Liver (tissue), 9 donors: Measurements from ENCODE around the gene ARHGAP12. TPM values are rescaled to one million over a fixed set of nuclear protein-coding genes. Genes with fewer than 3 reads are reported as not detected.

Experiments used
- DNase-seq: peaks from one replicate; pipeline ENCODE4 v3.0.0-alpha.2; 2017; ENCODE audit warnings: low spot score
- H3K27ac ChIP-seq, 2 donors: one replicate each; pipeline ENCODE4 v1.7.0; 2013; ENCODE audit warnings: inconsistent platforms in 2 of 2, low read length in 2 of 2, control low read depth in 1 of 2, low read depth in 1 of 2, mild to moderate bottlenecking in 1 of 2
- H3K27me3 ChIP-seq, 4 donors: one replicate each; pipeline versions ENCODE4 v1.6.1 to v1.7.0; 2013; ENCODE audit warnings: low read length in 3 of 4, inconsistent platforms in 1 of 4, mild to moderate bottlenecking in 1 of 4, moderate library complexity in 1 of 4; ENCODE audit not compliant: control insufficient read depth in 4 of 4, insufficient read depth in 4 of 4
- H3K36me3 ChIP-seq, 4 donors: one replicate each; pipeline versions ENCODE4 v1.6.1 to v1.7.0; 2013; ENCODE audit warnings: low read length in 3 of 4, mild to moderate bottlenecking in 3 of 4, low read depth in 1 of 4, moderate library complexity in 1 of 4; ENCODE audit not compliant: control insufficient read depth in 4 of 4, insufficient read depth in 3 of 4
- H3K4me1 ChIP-seq, 4 donors: one replicate each; pipeline versions ENCODE4 v1.6.1 to v1.7.0; 2013; ENCODE audit warnings: low read length in 3 of 4, mild to moderate bottlenecking in 3 of 4, moderate library complexity in 1 of 4; ENCODE audit not compliant: control insufficient read depth in 4 of 4, insufficient read depth in 4 of 4
- H3K4me3 ChIP-seq, 3 donors: one replicate each; pipeline versions ENCODE4 v1.6.1 to v1.7.0; 2013; ENCODE audit warnings: low read length in 3 of 3, control low read depth in 1 of 3, low read depth in 1 of 3, mild to moderate bottlenecking in 1 of 3
- H3K9ac ChIP-seq, 2 donors: one replicate each; pipeline ENCODE4 v1.7.0; 2013; ENCODE audit warnings: low read length in 2 of 2, mild to moderate bottlenecking in 2 of 2, moderate library complexity in 2 of 2, control low read depth in 1 of 2, low read depth in 1 of 2
- H3K9me3 ChIP-seq, 4 donors: one replicate each; pipeline versions ENCODE4 v1.6.1 to v1.7.0; 2013; ENCODE audit warnings: low read length in 3 of 4; ENCODE audit not compliant: control insufficient read depth in 4 of 4
- EGR1 ChIP-seq, 2 donors: IDR thresholded peaks; 2 replicates each; pipeline ENCODE4 v1.6.1; 2016 to 2018; ENCODE audit warnings: antibody characterized with exemption in 2 of 2, low read depth in 2 of 2
- FOXA1 ChIP-seq: IDR thresholded peaks from 2 replicates; pipeline ENCODE4 v1.6.1; 2016; ENCODE audit warnings: antibody characterized with exemption
- GABPA ChIP-seq, 2 donors: IDR thresholded peaks in 1 of 2; conservative IDR thresholded peaks in 1 of 2; 2 replicates each; pipeline ENCODE4 v1.6.1; 2016; ENCODE audit warnings: antibody characterized with exemption in 2 of 2, mild to moderate bottlenecking in 1 of 2, moderate library complexity in 1 of 2
- HNF4G ChIP-seq: IDR thresholded peaks from 2 replicates; pipeline ENCODE4 v1.6.1; 2016; ENCODE audit warnings: antibody characterized with exemption
- JUND ChIP-seq, 2 donors: IDR thresholded peaks; 2 replicates each; pipeline ENCODE4 v1.6.1; 2016; ENCODE audit warnings: antibody characterized with exemption in 2 of 2
- NR2F2 ChIP-seq: IDR thresholded peaks from 2 replicates; pipeline ENCODE4 v1.6.1; 2016; ENCODE audit warnings: antibody characterized with exemption
- RAD21 ChIP-seq, 2 donors: IDR thresholded peaks; 2 replicates each; pipeline ENCODE4 v1.6.1; 2016; ENCODE audit warnings: antibody characterized with exemption in 2 of 2, mild to moderate bottlenecking in 2 of 2
- RXRA ChIP-seq, 2 donors: IDR thresholded peaks; 2 replicates each; pipeline ENCODE4 v1.6.1; 2017 to 2018; ENCODE audit warnings: antibody characterized with exemption in 2 of 2, mild to moderate bottlenecking in 1 of 2
- SP1 ChIP-seq: IDR thresholded peaks from 2 replicates; pipeline ENCODE4 v1.6.1; 2018; ENCODE audit warnings: antibody characterized with exemption, mild to moderate bottlenecking
- TAF1 ChIP-seq: conservative IDR thresholded peaks from 2 replicates; pipeline ENCODE4 v1.6.1; 2016; ENCODE audit warnings: antibody characterized with exemption, mild to moderate bottlenecking
- YY1 ChIP-seq: IDR thresholded peaks from 2 replicates; pipeline ENCODE4 v1.6.1; 2016; ENCODE audit warnings: antibody characterized with exemption, mild to moderate bottlenecking
- WGBS: extraction: QIAGEN DNeasy Blood & Tissue Kit; methylation state at CpG from one replicate; pipeline ENCODE4 v1.1.7; 2013; 5-methylcytosine and 5-hydroxymethylcytosine counted together
- polyA plus RNA-seq, 2 donors: library from polyadenylated mRNA; stranded (reverse) in 1 of 2; unstranded in 1 of 2; fragments of 200-250 nt in 1 of 2; fragments of >200 nt in 1 of 2; fragmentation: Nextera tagmentation in 1 of 2; extraction: Ambion mirVana in 1 of 2; gene quantifications; one replicate each; pipeline versions ENCODE4 v1.2.1 to v1.2.3, GENCODE V29; 2013 to 2015
- total RNA-seq, 2 donors: library from RNA; depleted of rRNA; stranded (reverse); fragments of >200 nt; gene quantifications; one replicate each; pipeline ENCODE4 v1.2.3, GENCODE V29; 2014
- TF ChIP-seq, protein P1 (sequence below): IDR thresholded peaks from 2 replicates; pipeline ENCODE4 v1.6.1; 2016; ENCODE audit warnings: antibody characterized with exemption
- TF ChIP-seq, protein P2 (sequence below): IDR thresholded peaks from 2 replicates; pipeline ENCODE4 v1.6.1; 2016; ENCODE audit warnings: antibody characterized with exemption, mild to moderate bottlenecking
- TF ChIP-seq, protein P3 (sequence below): IDR thresholded peaks from 2 replicates; pipeline ENCODE4 v1.6.1; 2016; ENCODE audit warnings: antibody characterized with exemption
- donor health status: healthy.
- donor health status: healthy.
- donor health status: healthy.
- donor health status: healthy.
- donor health status: healthy.

The ARHGAP12 gene
- total and polyA plus RNA-seq, 4 donors, result 7.0 to 29.1 (median 12.3) TPM

DNA sequence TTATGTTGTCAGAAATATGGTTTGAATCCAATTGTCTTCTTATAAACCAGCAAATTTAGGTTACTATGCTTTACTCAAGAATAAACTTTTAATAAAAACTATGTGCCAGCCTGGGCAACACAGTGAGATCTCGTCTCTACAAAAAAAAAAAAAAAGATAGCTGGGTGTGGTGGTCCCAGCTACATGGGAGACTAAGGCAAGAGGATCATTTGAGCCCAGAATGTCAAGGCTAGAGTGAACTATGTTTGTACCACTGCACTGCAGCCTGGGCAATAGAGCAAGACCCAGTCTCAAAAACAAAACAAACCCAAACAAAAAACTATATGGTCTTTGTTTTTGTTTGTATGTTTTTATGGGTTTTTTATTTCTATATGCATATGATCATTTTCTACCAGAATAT, 7.5 kb upstream of the ARHGAP12 start:
- 100% methylated on average over 1 of the region's 1 CpG for WGBS

DNA sequence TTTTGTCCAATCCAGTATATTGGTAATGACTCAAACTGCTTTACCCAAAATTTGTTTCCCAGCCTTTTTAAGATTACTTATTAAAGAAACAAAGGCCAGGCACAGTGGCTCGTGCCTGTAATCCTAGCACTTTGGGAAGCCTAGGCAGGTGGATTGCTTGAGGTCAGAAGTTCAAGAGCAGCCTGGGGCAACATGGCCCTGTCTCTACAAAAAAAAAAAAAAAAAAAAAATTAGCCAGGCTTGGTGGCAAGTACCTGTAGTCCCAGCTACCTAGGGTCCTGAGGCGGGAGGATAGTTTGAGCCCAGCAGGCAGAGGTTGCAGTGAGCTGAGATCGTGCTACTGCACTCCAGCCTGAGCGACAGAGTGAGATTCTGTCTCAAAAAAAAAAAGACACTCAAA, 7.0 kb upstream of the ARHGAP12 start:
- Histone ChIP-seq H3K27ac (no peak overlapping the region), H3K36me3 (no peaks in the 10 kb centered on the region), H3K27me3 (no peaks in the 10 kb centered on the region), H3K4me1 (peaks cover 1 to 10% (median 7%) of the 10 kb centered on the region in 4 donors), H3K9me3 (no peaks in the 10 kb centered on the region), H3K9ac (no peak overlapping the region), H3K4me3 (no peak overlapping the region)
- WGBS, result 87% methylated on average over 4 of the region's 4 CpGs
- no peak for DNase-seq
- TF ChIP-seq HNF4G (no peak), YY1 (no peak), TAF1 (no peak), RXRA (IDR thresholded peaks at IDR 0.05) (no peak), GABPA (IDR thresholded peaks at IDR 0.05 in 1 of 2, conservative IDR thresholded peaks at IDR 0.05 in 1 of 2) (no peak), NR2F2 (no peak), SP1 (no peak), EGR1 (IDR thresholded peaks at IDR 0.05; ENCODE audit: low read depth in 2 of 2) (no peak)
- TF ChIP-seq, protein P1, sequence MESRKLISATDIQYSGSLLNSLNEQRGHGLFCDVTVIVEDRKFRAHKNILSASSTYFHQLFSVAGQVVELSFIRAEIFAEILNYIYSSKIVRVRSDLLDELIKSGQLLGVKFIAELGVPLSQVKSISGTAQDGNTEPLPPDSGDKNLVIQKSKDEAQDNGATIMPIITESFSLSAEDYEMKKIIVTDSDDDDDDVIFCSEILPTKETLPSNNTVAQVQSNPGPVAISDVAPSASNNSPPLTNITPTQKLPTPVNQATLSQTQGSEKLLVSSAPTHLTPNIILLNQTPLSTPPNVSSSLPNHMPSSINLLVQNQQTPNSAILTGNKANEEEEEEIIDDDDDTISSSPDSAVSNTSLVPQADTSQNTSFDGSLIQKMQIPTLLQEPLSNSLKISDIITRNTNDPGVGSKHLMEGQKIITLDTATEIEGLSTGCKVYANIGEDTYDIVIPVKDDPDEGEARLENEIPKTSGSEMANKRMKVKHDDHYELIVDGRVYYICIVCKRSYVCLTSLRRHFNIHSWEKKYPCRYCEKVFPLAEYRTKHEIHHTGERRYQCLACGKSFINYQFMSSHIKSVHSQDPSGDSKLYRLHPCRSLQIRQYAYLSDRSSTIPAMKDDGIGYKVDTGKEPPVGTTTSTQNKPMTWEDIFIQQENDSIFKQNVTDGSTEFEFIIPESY, result no peak

More for the DNA sequence above, 7.5 kb upstream of the ARHGAP12 start:
- Histone ChIP-seq H3K9ac (no peak overlapping the region), H3K4me1 (peaks cover 3 to 14% (median 11%) of the 10 kb centered on the region in 4 donors), H3K27me3 (no peaks in the 10 kb centered on the region), H3K9me3 (no peaks in the 10 kb centered on the region), H3K27ac (no peak overlapping the region), H3K36me3 (no peaks in the 10 kb centered on the region), H3K4me3 (no peak overlapping the region)
- TF ChIP-seq, protein P2, sequence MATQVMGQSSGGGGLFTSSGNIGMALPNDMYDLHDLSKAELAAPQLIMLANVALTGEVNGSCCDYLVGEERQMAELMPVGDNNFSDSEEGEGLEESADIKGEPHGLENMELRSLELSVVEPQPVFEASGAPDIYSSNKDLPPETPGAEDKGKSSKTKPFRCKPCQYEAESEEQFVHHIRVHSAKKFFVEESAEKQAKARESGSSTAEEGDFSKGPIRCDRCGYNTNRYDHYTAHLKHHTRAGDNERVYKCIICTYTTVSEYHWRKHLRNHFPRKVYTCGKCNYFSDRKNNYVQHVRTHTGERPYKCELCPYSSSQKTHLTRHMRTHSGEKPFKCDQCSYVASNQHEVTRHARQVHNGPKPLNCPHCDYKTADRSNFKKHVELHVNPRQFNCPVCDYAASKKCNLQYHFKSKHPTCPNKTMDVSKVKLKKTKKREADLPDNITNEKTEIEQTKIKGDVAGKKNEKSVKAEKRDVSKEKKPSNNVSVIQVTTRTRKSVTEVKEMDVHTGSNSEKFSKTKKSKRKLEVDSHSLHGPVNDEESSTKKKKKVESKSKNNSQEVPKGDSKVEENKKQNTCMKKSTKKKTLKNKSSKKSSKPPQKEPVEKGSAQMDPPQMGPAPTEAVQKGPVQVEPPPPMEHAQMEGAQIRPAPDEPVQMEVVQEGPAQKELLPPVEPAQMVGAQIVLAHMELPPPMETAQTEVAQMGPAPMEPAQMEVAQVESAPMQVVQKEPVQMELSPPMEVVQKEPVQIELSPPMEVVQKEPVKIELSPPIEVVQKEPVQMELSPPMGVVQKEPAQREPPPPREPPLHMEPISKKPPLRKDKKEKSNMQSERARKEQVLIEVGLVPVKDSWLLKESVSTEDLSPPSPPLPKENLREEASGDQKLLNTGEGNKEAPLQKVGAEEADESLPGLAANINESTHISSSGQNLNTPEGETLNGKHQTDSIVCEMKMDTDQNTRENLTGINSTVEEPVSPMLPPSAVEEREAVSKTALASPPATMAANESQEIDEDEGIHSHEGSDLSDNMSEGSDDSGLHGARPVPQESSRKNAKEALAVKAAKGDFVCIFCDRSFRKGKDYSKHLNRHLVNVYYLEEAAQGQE, result no peak
- TF ChIP-seq RAD21 (IDR thresholded peaks at IDR 0.05), result no peak
- TF ChIP-seq, protein P3, sequence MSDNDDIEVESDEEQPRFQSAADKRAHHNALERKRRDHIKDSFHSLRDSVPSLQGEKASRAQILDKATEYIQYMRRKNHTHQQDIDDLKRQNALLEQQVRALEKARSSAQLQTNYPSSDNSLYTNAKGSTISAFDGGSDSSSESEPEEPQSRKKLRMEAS, result no peak
- DNase-seq, result no peak

DNA sequence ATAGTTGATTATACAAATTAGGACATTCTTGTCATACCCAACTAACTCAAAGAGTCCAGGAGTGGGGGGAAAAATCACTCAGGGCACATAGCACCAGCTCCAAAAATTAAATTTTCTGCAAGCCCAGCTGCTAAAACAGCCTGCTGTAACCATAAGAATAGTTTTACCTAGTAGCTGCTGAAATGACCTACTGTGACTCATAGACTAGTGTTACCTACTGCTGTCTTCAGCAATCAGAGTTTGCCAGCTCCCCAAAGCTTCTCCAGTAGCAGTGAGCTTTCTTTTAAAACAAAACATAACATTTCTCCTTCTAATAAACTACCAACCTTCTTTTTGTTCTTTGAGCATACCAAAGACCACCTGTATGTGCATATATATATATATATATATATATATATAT, 4.2 kb upstream of the ARHGAP12 start:
- H3K4me1 ChIP-seq, result peaks cover 1 to 16% (median 12%) of the 10 kb centered on the region in 4 donors
- H3K27me3 ChIP-seq, result no peaks in the 10 kb centered on the region
- no peaks in the 10 kb centered on the region for H3K9me3 ChIP-seq
- no peaks in the 10 kb centered on the region for H3K36me3 ChIP-seq
- TF ChIP-seq JUND (IDR thresholded peaks at IDR 0.05), result no peak
- no peak for TF ChIP-seq GABPA (IDR thresholded peaks at IDR 0.05 in 1 of 2, conservative IDR thresholded peaks at IDR 0.05 in 1 of 2)
- TF ChIP-seq FOXA1, result no peak
- no peak for TF ChIP-seq HNF4G
- no peak overlapping the region for H3K9ac ChIP-seq
- no peak overlapping the region for H3K4me3 ChIP-seq
- DNase-seq, result no peak
- no peak overlapping the region for H3K27ac ChIP-seq
